Measurements from ENCODE around the gene VAMP7. TPM values are rescaled to one million over a fixed set of nuclear protein-coding genes. Genes with fewer than 3 reads are reported as not detected.
"Not testable (repeated sequence)": the region's sequence is repeated elsewhere in the genome, so short reads cannot be mapped to it uniquely, and the experiment has no call there.

The VAMP7 gene
- total RNA-seq, 1 donor = 48.6 TPM

- no peak overlapping the region for H3K4me3 ChIP-seq (ENCODE audit: low read length)
- no peaks in the 10 kb centered on the region for H3K9me3 ChIP-seq (ENCODE audit: low read depth, low read length)
These were observed 7.0 kb downstream of the VAMP7 start for GRCh38 chrX:155888139-155888538.

GRCh38 chrX:155889328-155889727 is 8.2 kb downstream of the VAMP7 start:
- Histone ChIP-seq H3K27me3 (ENCODE audit: insufficient read depth, low read length) (no peaks in the 10 kb centered on the region), H3K4me1 (ENCODE audit: insufficient read depth, low read length) (peaks cover 20% of the 10 kb centered on the region), H3K4me3 (ENCODE audit: low read length) (no peak overlapping the region), H3K9me3 (ENCODE audit: low read depth, low read length) (no peaks in the 10 kb centered on the region)

More at GRCh38 chrX:155888139-155888538, 7.0 kb downstream of the VAMP7 start:
- H3K4me1 ChIP-seq (ENCODE audit: insufficient read depth, low read length) = peaks cover 20% of the 10 kb centered on the region
- H3K27me3 ChIP-seq (ENCODE audit: insufficient read depth, low read length) = no peaks in the 10 kb centered on the region

GRCh38 chrX:155891446-155892210 is 10.5 kb downstream of the VAMP7 start:
- Histone ChIP-seq H3K9me3 (ENCODE audit: low read depth, low read length) (no peaks in the 10 kb centered on the region), H3K4me3 (ENCODE audit: low read length) (no peak overlapping the region), H3K4me1 (ENCODE audit: insufficient read depth, low read length) (peaks cover 20% of the 10 kb centered on the region), H3K27me3 (ENCODE audit: insufficient read depth, low read length) (no peaks in the 10 kb centered on the region)

- peaks cover 10% of the 10 kb centered on the region for H3K4me1 ChIP-seq (ENCODE audit: insufficient read depth, low read length)
- no peak overlapping the region for H3K4me3 ChIP-seq (ENCODE audit: low read length)
- H3K27me3 ChIP-seq (ENCODE audit: insufficient read depth, low read length) = no peaks in the 10 kb centered on the region
- no peaks in the 10 kb centered on the region for H3K9me3 ChIP-seq (ENCODE audit: low read depth, low read length)
These were observed 12.4 kb downstream of the VAMP7 start for GRCh38 chrX:155893521-155893920.

DNA sequence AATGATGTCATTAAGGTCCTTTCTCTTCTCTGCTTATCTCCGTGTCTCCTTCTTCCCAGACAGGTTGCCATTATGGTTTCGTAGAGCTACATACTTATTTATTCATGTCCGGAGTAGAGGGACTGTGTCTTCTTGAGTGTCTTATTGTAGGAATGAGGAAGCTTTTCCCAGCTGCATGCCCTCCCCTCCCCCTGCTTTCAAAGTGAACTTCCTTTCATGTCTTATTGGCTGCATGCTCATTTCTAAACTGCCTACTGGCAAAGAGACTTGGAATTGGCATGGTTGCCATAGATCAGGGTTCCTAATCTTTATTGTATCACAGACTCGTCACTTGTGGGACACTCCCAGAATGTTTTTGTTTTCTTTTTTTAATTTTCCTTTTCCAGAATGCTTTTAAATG is 15.4 kb downstream of the VAMP7 start:
- H3K27me3 ChIP-seq (ENCODE audit: insufficient read depth, low read length) = no peaks in the 10 kb centered on the region
- peaks cover 2% of the 10 kb centered on the region for H3K4me1 ChIP-seq (ENCODE audit: insufficient read depth, low read length)
- no peak overlapping the region for H3K4me3 ChIP-seq (ENCODE audit: low read length)
- H3K9me3 ChIP-seq (ENCODE audit: low read depth, low read length) = no peaks in the 10 kb centered on the region

- Histone ChIP-seq H3K27me3 (ENCODE audit: insufficient read depth, low read length) (no peaks in the 10 kb centered on the region), H3K4me1 (ENCODE audit: insufficient read depth, low read length) (no peaks in the 10 kb centered on the region), H3K9me3 (ENCODE audit: low read depth, low read length) (no peaks in the 10 kb centered on the region), H3K4me3 (ENCODE audit: low read length) (no peak overlapping the region)
These were observed 18.2 kb downstream of the VAMP7 start for GRCh38 chrX:155899366-155899765.

DNA sequence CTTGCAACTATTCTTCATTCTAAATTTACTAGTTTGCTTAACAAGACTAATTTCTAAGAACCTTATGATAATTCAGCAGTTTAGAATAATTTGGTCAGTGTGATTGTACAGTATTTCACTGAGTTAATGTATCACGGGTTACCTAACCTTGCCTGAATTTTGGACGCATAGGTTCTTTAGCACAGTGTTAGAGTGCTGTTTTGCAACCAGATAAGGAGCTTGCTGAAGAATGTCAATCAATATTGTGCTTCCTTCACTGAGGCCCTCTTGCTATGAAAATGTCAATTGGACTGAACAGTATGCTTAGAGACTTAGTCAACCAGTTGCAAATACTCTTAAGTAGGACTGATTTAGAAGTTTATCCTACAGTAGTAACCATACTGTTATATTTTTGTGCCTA is 19.6 kb downstream of the VAMP7 start:
- Histone ChIP-seq H3K4me1 (ENCODE audit: insufficient read depth, low read length) (no peaks in the 10 kb centered on the region), H3K27me3 (ENCODE audit: insufficient read depth, low read length) (no peaks in the 10 kb centered on the region), H3K9me3 (ENCODE audit: low read depth, low read length) (no peaks in the 10 kb centered on the region), H3K4me3 (ENCODE audit: low read length) (no peak overlapping the region)

- not testable (repeated sequence) for H3K4me3 ChIP-seq (ENCODE audit: low read length); H3K27me3 ChIP-seq (ENCODE audit: insufficient read depth, low read length); H3K4me1 ChIP-seq (ENCODE audit: insufficient read depth, low read length)
These were observed 26.5 kb downstream of the VAMP7 start for GRCh38 chrX:155907661-155908060.

DNA sequence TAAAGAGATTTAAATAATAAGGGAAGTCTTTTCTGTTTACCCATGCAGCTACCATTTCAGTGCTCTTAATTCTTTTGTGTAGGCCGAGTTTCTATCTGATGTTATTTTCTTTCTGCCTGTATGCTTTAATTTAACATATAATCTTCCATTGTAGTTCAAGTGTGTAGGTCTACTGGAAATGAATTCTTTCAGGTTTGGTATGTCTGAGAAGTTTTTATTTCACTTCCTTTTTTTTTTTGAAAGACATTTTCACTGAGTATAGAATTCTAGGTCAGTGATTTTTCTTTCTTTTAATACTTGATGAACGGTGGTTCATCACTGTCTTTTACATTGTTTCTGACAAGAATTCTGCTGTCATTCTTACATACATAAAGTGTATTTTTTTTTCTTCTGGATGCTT is 42.1 kb downstream of the VAMP7 start:
- no peaks in the 10 kb centered on the region for H3K27me3 ChIP-seq (ENCODE audit: insufficient read depth, low read length)

More at GRCh38 chrX:155907661-155908060, 26.5 kb downstream of the VAMP7 start:
- H3K9me3 ChIP-seq (ENCODE audit: low read depth, low read length) = not testable (repeated sequence)

DNA sequence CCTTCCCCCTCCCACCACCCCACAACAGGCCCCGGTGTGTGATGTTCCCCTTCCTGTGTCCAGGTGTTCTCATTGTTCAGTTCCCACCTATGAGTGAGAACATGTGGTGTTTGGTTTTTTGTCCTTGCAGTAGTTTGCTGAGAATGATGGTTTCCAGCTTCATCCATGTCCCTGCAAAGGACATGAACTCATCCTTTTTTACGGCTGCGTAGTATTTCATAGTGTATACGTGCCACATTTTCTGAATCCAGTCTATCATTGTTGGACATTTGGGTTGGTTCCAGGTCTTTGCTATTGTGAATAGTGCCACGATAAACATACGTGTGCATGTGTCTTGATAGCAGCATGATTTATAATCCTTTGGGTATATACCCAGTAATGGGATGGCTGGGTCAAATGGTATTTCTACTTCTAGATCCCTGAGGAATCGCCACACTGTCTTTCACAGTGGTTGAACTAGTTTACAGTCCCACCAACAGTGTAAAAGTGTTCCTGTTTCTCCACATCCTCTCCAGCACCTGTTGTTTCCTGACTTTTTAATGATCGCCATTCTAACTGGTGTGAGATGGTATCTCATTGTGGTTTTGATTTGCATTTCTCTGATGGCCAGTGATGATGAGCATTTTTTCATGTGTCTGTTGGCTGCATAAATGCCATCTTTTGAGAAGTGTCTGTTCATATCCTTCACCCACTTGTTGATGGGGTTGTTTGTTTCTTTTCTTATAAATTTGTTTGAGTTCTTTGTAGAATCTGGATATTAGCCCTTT is 49.9 kb downstream of the VAMP7 start:
- not testable (repeated sequence) for H3K4me1 ChIP-seq (ENCODE audit: insufficient read depth, low read length); H3K27me3 ChIP-seq (ENCODE audit: insufficient read depth, low read length); H3K4me3 ChIP-seq (ENCODE audit: low read length)
- peaks cover 18% of the 10 kb centered on the region for H3K9me3 ChIP-seq (ENCODE audit: low read depth, low read length)

More for the DNA sequence above, 42.1 kb downstream of the VAMP7 start:
- Histone ChIP-seq H3K4me1 (ENCODE audit: insufficient read depth, low read length) (no peaks in the 10 kb centered on the region), H3K4me3 (ENCODE audit: low read length) (no peak overlapping the region), H3K9me3 (ENCODE audit: low read depth, low read length) (peaks cover under 1% of the 10 kb centered on the region)

GRCh38 chrX:155938132-155938531 is 57.0 kb downstream of the VAMP7 start:
- H3K4me3 ChIP-seq (ENCODE audit: low read length) = no peak overlapping the region
- H3K4me1 ChIP-seq (ENCODE audit: insufficient read depth, low read length) = no peaks in the 10 kb centered on the region
- no peaks in the 10 kb centered on the region for H3K27me3 ChIP-seq (ENCODE audit: insufficient read depth, low read length)
- H3K9me3 ChIP-seq (ENCODE audit: low read depth, low read length) = no peaks in the 10 kb centered on the region

- no peaks in the 10 kb centered on the region for H3K27me3 ChIP-seq (ENCODE audit: insufficient read depth, low read length)
- no peaks in the 10 kb centered on the region for H3K9me3 ChIP-seq (ENCODE audit: low read depth, low read length)
- H3K4me3 ChIP-seq (ENCODE audit: low read length) = no peak overlapping the region
- no peaks in the 10 kb centered on the region for H3K4me1 ChIP-seq (ENCODE audit: insufficient read depth, low read length)
These were observed 68.0 kb downstream of the VAMP7 start for GRCh38 chrX:155949098-155949497.

GRCh38 chrX:155951237-155951789 is 70.2 kb downstream of the VAMP7 start:
- Histone ChIP-seq H3K4me3 (ENCODE audit: low read length) (no peak overlapping the region), H3K4me1 (ENCODE audit: insufficient read depth, low read length) (no peaks in the 10 kb centered on the region), H3K27me3 (ENCODE audit: insufficient read depth, low read length) (no peaks in the 10 kb centered on the region), H3K9me3 (ENCODE audit: low read depth, low read length) (no peaks in the 10 kb centered on the region)

- H3K27me3 ChIP-seq (ENCODE audit: insufficient read depth, low read length) = no peaks in the 10 kb centered on the region
- no peak overlapping the region for H3K4me3 ChIP-seq (ENCODE audit: low read length)
- no peaks in the 10 kb centered on the region for H3K9me3 ChIP-seq (ENCODE audit: low read depth, low read length)
- H3K4me1 ChIP-seq (ENCODE audit: insufficient read depth, low read length) = no peaks in the 10 kb centered on the region
These were observed 71.9 kb downstream of the VAMP7 start for GRCh38 chrX:155953055-155953454.

GRCh38 chrX:155954793-155955192 is 73.6 kb downstream of the VAMP7 start:
- Histone ChIP-seq H3K4me1 (ENCODE audit: insufficient read depth, low read length) (no peaks in the 10 kb centered on the region), H3K9me3 (ENCODE audit: low read depth, low read length) (no peaks in the 10 kb centered on the region), H3K27me3 (ENCODE audit: insufficient read depth, low read length) (no peaks in the 10 kb centered on the region), H3K4me3 (ENCODE audit: low read length) (no peak overlapping the region)

All from mononuclear cell (primary cell).